Left renal cortex interstitium (tissue), 4 donors: ENCODE data around the gene EMD. TPM values are rescaled to one million over a fixed set of nuclear protein-coding genes. Genes with fewer than 3 reads are reported as not detected.

Experiments
- DNase-seq, 4 donors: peaks; one replicate each; pipeline ENCODE4 v3.0.0-alpha.2; 2013; ENCODE audit warnings: low read depth in 4 of 4, low spot score in 2 of 4, missing footprints in 1 of 4
- polyA plus RNA-seq, 4 donors: library from polyadenylated mRNA; unstranded; fragments of 120-200 nt; gene quantifications; one replicate each; pipeline ENCODE4 v1.2.1, GENCODE V29; 2013; ENCODE audit not compliant: insufficient read length in 4 of 4

Gene EMD
- polyA plus RNA-seq, 4 donors = 63.4 to 76.3 (median 74.9) TPM

- DNase-seq = no peak
These were observed 24.6 kb upstream of the EMD start for GRCh38 chrX:154354516-154354915.

DNA sequence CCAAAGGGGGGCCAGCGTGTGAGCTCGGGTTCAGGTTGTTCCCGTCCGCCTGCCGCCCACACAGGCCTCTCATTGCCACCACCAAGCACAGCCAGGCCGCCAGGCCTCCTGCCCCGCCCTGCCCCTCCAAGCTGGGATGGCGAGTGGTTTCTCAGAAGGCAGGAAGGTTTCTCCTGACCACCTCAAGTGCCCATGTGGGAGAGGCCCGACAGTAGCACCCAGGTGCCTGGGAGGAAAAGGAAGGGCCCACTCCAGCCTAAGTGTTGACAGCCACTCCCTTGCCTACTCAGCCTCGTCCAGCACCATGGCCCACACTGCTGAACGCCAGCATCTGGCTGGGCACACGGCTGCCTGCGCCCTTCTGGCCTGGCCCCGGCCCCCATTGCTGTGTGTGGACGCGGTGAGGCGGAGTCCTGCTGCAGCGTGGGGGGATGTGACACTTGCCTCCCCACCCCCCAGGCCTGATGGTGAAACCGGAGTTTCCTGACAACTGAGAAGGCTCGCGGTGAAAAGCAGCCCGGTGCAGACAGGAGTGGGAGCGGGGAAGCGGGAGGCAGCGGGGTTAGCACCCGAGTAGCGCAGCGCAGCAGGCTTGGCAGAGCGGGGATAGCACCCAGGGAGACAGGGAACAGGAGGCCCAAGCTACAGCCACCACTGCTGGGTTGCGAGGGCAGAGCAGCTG is 23.9 kb upstream of the EMD start:
- DNase-seq = no peak

DNA sequence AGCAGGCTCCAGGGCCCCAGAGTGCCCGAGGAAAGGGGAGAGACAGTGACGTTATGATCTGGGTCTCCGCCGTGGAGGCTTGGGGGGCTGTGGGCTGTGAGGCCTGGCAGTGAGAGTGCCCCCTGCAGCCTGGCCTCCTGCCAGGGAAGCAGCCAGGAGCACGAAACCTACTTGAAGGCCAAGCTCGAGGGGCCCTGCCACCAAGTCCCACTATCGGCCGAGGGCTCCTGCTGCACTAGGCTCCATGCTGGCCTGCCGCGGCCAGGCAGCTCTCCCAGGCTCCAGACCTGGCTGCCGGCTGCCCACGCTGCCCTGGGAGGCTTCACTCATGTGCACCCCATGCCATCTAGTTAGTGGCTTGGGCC is 23.3 kb upstream of the EMD start:
- DNase-seq = no peak

DNA sequence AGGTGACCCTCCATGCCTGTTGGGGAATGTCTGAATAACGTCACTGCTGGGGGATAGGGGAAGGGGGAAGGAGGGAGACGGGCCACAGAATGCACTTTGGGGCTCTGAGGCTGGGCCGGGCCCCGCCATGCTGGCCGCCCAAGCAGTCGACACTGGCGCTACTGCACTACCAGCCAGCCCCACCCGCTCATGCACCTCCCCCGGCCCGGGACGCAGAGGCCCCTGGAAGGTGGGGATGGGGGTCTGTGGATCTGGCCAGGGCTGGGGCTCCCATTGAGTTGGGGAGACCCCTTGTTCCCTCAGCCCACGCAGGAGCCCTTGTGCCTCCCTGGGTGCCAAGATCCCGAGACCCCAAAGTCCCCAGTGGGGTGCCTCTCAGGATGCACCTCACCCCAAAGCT is 22.5 kb upstream of the EMD start:
- no peak for DNase-seq

DNA sequence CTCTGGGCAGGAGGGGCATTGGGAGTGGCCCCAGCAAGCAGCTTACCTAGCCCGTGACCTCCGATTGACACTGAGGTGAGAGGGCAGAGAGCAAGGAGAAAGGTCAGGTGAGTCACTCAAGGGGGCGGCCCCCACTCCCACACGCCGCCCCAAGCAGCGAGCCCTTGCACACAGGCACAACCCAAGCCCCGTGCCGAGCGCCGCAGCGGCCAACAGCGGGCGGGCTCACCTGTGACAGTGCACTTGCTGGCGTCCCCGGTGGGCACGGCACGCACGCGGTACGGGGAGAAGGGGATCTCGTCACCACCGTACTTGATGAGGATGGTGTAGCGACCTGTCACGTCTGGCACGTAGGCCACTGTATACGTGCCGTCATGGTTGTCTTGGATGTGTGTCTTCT is 21.9 kb upstream of the EMD start:
- no peak for DNase-seq

- DNase-seq = no peak
These were observed 21.1 kb upstream of the EMD start for GRCh38 chrX:154358011-154358410.

- no peak for DNase-seq
These were observed 20.3 kb upstream of the EMD start for GRCh38 chrX:154358829-154359228.

DNA sequence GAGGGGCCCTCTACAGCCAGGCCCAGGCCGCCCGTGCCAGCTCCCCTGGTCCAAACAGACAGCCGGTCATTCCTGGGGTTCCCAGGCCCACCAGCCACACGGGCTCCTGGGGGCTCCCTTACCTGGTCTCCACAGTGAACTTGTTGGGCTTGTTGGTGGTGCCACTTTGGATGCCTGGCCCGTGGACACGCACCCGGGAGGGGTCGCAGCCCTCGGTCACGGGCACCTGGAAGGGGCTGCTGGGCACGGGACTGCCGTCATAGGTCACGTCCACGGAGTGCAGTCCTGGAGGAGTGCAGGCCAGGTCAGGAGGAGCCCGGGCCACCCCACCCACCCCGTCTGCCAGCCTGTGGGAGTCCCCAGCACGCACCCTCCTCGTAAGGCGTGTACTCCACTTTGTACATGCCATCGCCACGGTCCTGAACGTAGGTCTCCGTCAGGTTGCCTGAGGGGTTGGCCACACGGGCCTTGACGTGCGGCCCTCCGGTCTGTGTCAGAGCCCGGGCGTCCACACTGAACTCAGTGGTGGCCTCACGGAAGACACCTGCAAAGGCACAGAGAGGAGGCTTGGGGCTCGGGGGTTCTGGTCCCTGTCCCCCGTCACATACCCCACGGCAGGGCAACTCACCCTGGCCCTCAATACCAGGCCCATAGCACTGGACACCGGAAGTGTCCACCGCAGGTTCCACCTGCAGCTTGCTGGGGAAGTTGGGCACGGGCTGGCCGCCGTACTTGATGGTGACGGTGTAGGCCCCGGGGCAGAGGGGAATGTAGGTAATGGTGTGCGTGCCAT is 19.5 kb upstream of the EMD start:
- DNase-seq = no peak

GRCh38 chrX:154360155-154360713 is 18.9 kb upstream of the EMD start:
- DNase-seq = no peak

DNA sequence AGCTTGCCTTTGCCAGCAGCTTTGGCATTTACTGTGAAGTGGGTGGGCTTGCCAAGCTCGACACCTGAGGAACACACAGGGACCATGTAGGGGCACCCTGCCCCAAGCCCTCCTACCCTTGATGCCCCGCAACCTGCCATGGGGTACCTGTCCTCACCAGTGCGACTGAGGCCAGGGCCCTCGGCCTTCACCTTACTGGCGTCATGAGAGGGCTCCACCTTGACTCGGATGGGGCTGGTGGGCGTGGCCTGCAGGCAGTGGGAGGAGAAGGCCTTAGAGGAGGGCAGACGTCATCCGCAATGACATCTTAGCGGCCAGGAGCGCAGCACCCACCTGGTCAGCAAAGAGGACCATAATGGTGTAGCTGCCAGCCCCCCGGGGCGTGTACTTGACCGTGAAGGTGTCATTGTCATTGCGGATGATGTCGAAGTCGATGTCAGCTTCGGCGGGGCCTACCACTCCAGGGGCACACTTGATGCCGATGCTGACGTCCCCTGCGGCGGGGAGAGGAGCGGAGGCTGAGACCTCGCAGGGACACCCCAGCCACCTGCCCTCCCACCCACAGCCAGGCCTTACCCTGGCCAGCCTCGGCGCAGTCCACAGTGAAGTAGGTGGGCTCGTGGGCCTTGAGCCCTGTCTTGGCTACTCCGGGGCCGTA is 16.9 kb upstream of the EMD start:
- DNase-seq = no peak

DNA sequence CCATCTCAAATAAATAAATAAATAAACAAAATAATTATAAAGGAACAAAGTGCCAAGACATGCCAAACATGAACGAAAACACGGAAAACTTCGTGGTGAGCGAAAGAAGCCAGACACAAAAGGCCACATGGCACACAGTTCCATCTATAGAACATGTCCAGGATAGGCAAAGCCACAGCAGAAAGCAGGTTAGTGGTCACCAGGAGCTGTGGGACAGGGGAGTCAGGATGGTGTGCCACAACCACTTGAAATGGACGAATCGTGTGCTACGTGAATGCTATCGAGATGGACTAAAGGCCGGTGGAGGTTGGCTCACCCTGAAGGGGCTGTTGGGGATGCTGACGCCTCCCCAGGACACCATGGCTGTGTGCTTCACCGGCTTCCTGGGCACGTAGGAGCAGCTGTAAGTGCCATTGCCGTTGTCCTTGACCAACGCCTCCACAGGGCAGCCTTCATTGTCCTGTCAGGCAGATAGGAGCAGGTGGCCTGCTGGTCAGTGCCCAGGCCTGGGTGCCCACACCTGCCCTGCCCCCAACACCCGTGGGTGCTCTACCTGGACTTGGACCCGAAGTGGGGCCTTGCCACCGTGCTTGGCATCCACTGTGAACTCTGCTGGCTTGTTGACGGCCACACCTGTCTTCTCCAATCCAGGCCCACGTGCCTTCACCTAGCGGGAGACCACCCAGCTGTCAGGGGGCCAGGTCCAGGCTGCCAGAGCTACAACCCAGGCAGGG is 15.2 kb upstream of the EMD start:
- DNase-seq = no peak

GRCh38 chrX:154365052-154365600 is 14.0 kb upstream of the EMD start:
- no peak for DNase-seq

DNA sequence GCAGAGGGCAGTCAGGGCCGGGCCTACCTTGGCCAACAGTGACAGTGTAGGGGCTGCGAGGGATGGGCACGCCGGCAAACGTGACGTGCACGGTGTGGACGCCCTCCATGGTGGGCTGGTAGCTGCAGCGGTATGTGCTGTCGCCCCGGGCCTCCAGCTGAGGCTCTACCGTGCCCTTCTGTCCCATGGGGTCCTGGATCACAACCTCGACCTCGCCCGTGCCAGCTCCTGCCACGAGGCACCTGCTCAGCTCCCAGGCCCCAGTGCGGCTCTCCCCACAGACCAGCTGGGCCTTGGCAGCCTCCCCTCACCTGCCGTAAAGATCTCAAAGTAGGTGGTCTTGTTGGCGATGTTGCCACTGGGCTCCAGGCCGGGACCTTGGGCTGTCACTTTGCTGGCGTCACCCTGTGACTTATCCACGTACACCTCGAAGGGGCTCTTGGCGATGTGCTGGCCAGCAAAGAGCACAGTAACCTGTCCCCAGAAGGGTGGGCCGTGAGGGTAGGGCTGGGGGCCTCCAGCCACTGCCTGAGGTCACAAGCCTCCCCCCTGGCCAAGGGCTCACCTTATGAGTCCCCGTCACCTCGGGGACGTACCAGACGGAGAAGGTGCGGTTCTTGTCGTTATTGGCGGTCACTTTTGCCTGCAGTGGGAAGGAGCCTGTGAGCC is 13.0 kb upstream of the EMD start:
- DNase-seq = no peak

DNA sequence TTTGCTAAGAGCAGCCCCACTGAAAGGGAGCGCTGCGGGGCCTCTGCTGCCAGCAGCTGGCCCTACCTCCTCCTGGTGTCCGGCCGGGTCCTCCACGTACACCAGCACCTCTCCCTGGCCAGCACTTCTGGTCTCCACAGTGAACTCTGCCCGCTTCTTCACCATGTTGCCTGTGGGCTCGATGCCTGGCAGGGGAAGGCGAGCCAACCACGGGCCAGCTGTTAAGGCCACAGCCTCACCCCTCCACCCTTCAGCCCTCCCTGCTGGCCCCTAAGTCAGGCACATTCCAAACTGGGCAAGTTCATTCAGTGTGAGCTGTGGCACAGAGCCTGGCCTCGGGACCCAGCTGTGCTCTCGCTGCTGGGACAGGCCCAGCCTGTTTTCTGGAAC is 12.4 kb upstream of the EMD start:
- DNase-seq = no peak

DNA sequence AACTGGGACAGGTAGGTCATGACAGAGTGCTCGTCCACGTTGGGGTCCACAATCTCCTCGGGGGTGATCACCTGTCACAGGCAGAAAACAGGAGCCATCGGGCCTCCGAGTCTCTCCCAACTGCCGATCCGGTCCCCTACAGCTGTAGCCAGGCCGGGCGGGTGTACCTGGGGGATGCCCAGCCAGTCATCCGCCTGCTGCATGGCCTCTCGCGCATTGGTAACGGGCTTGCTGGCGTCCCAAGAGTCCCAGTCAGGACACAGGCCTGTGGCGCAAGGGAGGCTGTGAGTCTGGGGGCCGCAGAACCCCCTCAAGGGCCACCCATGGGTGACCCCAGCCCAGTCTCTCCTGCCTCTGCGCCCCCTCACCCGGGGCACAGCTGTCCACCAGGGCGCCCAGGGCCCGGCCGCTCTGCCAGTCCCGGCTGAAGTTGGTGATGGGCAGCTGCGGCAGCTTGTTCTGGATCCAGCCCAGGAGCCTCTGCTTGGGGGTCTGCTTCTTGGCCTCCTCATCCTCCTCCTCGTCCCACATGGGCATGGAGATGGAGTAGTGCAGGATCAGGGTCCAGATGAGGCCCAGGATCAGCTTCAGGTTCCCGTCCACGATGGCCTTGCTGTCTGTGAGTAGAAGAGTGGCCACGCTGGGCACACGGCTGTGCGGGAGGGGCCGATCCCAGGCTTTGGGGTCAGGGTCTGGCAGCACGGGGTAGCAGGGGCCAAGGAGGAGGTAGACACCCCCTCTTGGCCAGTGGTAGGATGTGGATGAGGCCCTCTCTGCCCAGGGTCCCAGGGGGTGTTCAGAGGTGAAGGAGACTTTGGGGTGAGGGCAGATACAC is 11.4 kb upstream of the EMD start:
- DNase-seq = no peak

GRCh38 chrX:154368630-154369448 is 10.3 kb upstream of the EMD start:
- no peak for DNase-seq

DNA sequence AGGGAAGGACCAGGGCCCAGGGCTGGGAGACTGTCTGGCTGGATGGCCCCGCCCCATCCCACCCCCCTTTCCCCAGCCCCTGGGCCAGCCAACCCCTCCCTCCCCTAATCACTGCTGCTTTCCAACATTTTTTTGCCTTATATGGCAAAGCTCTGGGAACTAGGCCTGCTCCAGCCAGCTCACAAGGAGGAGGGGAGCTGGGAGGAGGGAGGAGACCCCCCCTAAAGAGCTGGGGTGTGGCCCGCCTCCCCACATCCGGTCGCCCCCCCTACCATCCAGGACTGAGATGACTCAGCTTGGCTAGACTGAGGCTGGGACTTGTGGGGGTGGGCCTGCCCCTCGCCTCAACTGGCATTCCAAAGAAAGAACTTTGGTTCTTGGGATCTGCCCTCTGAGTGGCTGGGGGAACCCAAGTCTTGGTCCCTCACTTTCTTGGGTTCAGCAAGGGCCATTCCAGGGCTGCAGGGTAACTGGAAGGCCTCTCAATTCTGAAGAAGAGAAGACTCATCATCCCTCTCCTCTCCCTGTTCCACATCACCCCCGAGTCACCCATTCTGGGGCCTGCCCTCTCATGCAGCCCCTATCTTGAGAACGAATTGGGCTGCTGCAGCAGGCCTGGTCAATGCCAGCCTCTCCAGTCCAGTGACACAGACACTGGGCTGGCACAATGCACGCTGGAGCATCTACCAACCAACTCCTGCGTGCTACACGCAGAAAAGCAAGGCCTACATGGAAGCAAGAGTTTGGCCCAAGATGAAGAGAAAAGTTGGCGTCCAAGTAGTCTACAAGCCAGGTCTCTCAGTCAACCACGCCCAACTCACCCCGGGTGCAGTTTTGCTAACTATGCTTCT is 9.4 kb upstream of the EMD start:
- DNase-seq = peak in 1 of 4 donors; percentile 77
